Ramos (cell line): ENCODE measurements around the gene CCNI.
"Not testable (repeated sequence)": the region's sequence is repeated elsewhere in the genome, so short reads cannot be mapped to it uniquely, and the experiment has no call there.

Source experiments
- in situ Hi-C: fragments of 300-500 bp; cut with MboI; formaldehyde crosslinking; loops from one replicate; pipeline ENCODE4 v1.14.3; 2022; ENCODE audit warnings: low sequenced_read_pairs; ENCODE audit not compliant: unreplicated experiment

Gene CCNI

DNA sequence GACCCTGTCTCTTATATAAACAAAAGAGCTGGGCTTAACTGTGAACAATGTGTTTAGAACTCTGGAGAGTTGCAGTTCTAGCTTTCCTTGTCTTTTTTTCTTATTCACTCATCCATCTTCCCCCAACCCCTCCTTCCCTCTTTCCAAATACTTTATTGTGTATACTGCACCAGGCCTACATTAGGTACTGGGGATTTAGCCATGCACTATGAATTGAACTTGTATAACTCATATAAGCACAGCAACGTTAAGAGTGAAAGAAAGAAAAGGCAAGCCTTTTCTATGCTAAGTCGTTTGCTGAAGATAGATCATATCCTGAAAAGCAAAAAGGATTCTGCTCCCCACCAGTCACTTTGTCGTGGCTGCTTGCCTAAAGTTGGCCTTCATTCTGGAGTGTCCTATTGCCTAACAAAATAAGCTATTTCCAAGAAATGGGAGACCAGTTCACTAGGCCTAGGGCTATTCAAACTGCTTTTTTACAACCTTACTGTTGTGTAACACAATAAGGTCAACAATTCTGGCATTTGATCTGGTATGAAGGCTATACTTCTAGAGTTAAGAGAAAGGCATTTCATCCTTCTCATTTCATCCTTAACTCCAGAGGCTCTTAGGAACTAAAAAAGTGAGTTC lies 32.2 kb downstream of the CCNI start:
- in situ Hi-C loops, result no loop called here

DNA sequence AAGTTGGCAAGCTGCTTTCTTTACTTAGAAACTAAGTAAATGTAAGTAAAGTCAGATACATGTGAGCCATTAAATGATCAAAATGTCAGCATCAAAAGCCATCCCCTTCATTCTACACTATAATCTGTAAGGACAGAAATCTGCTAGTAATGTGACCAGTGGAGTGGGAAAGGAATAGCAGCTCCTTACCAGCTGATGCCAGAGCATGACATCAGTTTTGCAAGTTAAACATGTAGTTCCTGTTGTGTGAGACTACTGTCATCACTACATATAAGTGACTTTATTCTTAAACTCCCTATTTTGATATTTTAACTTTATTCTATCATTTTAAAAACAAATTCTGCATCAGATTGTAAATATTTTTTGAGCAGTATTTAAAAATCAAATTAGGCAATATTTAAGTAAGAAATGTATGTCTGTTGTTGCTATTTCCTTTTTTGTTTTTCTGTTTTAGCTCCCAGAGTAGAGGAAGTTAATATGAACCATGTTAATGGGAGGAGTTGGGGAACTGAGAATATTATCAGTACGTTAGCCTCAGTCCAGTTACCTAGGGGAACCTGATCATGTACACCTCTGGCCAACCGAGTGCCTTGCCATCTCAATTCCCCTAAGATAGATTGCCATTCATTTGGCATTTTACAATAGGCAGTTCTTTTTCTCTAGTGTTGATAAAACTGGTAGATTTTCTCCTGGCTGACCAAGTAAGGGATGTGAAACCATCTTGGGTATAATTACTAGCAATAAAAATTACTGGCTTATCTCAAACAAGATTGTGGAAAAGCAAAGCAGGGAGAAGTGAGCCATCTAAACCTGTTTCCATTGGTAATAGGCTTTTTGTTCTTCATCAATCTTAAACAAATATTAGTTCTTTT lies 34.7 kb downstream of the CCNI start:
- in situ Hi-C loops, result no loop called here

DNA sequence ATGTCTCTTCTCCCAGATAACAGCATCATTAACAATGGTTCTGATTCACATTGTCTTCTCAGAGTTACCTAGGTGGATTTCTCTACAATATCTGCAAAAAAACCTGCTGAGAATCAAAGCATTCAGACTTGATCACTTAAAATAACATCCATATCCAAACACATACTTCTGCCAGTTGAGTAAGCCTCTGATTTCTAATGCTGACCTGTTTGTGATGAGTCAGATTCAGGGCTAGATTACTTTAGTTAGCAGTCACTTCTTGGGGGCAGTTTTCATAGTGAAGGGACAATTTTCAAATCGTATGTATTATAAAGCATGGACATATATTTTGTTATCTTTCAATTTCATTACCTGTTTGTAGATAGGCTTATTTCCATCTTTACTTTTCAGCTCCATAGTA lies 35.5 kb downstream of the CCNI start:
- in situ Hi-C loops, result no loop called here

DNA sequence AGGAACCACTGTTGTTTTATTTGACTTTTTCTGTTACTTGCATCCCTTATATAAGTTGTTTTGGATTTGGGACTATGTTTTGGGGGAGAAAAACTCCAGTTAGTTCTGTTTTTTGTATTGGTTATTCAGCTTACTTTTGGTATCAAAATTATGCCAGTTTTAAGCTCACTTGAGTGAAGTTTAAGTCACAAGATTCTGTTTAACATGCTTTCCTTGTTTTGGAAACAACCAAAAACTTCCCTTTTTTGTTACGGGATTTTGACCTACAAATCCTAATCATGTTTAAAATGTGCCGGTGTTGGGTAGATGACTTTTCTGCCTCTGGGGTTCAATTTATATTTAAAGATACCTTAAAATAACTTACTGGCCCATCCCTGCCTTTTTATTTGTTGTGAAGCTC lies 36.0 kb downstream of the CCNI start:
- in situ Hi-C loops, result no loop called here

DNA sequence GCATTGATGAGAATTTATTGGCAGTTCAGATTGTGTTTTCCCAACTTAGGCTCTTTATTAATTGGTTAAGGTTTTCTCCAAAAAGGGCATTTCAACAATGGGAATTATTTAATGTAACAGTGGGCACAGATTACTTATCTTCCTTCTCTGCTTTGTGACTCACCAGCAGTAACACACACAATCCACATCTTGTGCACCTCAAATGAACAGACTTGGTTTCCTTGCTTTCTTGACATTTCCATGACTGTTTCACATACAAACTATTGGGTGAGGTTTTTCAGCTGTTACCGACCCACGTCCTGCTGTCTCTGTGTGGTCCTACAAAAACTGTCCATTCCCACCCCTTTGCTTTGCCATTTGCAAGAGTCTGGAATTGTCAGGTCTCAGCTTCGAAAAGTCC lies 38.1 kb downstream of the CCNI start:
- in situ Hi-C loops, result no loop called here

DNA sequence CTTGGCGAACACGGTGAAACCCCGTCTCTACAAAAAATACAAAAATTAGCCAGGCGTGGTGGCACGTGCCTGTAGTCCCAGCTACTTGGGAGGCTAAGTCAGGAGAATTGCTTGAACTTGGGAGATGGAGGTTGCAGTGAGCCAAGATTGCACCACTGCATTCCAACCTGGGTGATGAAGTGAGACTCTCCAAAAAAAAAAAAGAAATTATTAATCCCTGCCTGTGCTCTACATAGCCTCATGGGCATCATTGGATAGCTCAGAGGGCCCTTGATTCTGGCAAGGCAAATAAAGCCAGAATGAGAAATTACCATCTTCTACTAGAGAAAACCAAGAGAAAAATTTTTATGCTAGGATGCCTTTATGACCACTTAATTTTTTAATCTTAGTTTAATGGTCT lies 38.6 kb downstream of the CCNI start:
- in situ Hi-C loops, result not testable (repeated sequence)

DNA sequence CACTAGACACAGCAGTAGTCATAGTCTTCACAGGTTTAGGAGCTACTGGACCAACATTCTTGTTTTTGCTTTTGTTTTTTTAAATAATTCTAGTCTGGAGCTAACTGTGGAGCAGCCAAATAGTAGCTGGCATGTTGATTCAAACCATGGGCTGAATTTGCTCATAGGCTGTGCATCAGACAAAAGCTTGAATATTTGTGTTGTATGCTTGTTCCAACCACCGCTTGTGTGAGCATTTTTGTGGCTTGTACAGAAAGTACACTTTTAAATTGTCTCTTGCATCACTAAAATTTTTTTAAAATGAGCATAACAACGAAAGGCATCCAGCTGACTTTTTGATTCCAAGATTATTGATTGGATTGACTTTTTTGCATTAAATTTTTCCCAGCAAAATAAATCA lies 39.6 kb downstream of the CCNI start:
- in situ Hi-C loops, result no loop called here

DNA sequence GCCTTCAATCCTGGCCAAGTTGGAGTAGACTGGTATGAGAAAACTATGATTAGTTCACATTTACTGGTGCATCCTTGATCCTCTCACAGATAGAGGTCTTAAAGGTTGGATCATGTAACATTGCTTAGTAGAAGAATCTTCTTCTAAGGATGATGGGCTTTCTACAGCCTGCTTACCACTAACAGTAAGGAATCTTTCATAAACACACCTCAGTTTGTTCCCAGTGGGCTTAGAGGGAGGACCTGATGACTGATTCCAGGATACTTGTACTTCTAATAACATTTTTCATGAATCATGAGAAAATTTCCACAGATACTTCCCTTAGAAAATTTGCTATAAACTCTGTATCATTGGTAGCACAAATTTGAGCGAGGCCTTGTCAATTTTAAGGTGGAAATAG lies 40.6 kb downstream of the CCNI start:
- in situ Hi-C loops, result no loop called here

DNA sequence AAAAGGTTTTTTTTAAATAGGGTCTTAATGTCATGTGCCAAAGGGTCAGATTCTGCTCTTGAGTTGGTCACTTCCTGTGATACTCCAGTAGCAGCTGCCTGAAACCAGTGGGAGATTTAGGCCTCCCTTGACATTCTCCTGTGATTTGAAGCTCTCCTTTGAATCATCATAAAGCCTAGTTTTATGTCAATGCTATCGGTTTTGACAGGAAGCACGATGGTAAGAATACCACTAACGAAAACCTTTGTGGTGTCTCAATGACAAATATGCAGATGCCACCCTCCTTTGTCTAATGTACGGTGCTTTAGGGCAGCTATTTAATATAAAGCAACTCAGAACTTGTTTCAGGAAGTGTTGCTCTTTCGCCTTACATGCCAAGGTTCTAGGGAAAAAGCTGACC lies 44.2 kb downstream of the CCNI start:
- in situ Hi-C loops, result no loop called here

DNA sequence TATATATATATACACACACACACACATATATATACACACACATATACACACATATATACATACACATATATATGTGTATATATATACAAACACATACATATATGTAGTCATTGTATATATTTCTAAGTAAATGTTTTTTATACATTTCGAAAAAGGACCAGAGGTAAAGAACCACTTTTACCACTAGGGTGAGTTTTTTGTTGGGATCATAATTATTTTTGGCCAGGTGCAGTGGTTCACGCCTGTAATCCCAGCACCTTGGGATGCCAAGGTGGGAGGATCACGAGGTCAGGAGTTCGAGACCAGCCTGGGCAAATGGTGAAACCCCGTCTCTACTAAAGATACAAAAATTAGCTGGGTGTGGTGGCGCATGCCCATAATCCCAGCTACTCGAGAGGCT lies 46.0 kb downstream of the CCNI start:
- in situ Hi-C loops, result not testable (repeated sequence)

DNA sequence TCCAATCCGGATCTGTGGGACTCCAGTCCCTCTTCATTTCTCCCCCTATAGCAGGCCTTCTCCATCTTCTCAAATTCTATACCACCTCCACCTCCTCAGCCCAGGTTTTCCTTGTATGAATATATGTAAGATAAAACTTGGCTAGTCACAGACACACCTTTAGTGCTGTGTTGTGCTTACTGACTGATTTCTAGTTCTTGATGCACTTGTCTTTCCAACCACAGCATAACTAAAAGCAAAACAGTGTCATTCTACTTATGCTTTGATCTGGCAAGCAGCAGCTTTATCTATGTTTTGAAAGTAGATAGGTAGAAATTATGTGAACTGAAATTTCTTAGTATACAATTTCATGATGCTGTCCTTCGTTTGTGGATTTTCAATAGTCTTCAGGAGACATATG lies 47.5 kb downstream of the CCNI start:
- in situ Hi-C loops, result no loop called here

DNA sequence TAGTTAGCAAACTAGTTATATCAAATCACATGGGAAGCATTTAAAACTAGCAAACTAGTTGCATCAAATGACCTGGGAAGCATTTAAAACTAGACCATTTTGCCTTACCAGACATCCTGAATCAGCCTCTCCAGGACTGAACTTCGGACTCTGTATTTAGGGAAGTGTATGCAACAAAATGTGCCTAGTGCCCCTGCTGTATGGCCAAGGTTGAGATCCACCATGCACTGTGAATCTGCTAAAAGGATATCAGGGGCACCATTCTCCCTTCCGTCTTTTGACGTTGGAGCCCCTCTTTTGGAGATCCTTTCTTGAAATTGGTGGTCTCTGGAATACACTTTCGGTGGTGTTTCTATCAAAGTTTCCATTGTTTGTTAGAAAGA lies 49.5 kb downstream of the CCNI start:
- in situ Hi-C loops, result no loop called here

DNA sequence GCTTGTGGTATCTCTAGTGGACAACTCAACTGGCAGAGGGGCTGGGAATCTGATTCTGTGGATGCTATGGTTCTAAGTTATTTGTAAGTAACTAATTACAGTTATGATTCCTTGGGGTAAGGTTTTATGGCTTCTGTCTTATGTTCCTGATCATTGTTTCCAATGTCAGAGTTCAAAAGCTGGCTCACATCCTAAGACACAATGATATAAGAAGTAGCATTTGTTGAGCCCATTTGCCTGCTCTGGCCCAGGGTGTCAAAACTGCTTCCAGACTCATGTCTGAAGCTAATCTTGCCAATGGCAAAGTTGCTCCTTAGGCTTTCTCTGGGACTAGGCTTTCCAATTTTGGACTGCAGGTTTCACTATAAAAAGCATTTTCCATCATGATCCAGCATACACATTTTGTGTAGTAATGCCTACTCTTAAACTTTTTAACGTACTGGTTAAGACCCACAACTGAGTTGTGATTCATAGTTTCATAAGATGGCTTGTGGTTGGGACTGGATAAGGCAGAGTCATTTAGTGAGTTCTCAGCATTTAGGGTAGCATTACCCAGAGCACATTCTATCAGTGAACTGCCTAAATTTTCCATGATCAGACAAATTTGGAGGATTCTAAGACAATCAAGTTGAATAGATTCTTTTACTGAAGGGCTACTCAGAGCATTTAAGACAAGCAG lies 50.0 kb downstream of the CCNI start:
- in situ Hi-C loops, result no loop called here

DNA sequence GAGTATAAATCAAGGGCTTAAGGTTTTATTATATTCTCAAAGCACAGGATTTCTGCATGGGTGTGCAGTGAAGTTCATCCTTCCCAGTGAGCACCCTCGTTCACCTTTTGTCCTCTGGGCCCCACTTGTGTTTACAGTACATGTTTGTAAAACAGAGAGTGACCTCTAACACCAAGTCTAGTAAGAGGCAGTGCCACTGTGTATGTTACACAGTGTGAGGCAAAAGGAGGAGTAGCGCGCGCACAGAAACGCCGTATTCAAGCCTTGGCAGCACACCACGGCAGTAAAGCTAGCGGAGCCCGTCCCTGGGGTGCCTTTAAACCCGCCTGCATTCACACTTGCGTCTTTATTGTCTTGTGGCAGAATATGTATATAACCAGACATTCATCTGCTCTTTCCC lies 51.9 kb downstream of the CCNI start:
- in situ Hi-C loops, result no loop called here

DNA sequence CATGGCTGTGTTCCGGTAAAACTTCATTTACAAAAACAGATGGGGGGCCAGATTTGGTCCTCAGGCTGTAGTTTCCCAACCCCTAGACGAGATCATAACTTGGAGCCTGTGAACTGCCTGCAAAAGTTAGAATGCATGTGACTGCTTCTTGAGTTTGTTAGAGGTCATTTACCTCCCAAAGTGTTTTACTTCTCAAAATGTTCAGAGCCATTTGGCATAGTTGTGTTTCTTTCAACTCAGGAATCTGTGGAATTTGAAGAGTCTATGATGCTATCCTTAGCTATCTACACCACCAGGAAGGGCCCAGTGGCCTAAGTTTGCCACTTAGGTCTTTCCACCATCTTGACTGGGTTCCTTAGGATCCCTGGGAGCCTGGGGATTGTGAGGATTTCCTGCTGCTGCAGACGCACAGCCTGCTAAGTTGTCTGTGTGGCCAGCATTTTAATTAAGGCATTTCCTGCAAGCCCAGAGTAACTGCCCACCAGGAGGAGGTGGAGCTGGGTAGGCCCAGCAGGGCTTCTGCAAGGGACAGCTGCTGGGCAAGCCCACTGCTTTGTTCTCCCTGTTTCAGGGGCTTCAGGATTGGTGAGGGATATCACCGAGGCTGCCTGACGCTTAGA lies 53.1 kb downstream of the CCNI start:
- in situ Hi-C loops, result no loop called here

DNA sequence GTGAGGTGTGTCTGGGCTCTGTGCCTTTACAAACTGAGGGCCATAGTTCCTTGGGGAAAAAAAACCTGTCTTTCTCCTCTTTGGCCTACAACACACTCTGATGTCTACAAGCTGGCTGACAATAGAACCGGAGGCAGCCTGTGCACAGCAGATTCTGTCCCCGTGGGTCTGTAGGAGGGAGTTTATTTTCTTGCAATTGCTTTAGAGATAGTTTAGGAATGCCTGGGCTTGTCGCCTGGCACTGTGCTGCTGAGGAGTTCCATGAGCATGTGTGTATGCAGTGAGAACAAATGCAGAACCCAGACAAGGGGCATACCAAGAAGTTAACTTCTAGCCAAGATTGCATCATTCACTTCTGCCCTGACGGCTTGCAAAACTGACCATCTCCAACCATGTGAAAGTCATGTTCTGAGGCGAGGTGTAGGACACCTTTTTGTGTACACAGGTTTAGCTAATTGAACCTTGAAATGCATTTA lies 54.1 kb downstream of the CCNI start:
- in situ Hi-C loops, result no loop called here

DNA sequence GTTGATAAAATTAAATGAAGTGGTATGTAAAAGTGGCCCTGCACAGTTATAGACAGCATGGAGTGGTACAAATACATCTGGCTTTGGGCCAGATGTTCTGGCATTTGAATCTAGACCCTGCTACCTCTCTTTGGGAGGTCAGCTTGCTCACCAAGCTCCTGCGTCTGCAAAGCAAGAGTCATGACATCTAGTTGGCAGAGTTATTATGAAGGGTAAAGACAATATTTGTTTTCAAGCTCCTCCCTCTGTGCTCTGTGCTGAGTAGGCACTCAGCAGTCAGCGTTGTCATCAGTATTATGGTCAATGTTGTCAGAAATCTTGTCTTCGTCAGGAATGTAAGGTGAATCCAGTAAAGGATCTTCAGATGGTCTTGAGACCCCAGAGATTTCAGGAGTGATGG lies 55.8 kb downstream of the CCNI start:
- in situ Hi-C loops, result no loop called here

DNA sequence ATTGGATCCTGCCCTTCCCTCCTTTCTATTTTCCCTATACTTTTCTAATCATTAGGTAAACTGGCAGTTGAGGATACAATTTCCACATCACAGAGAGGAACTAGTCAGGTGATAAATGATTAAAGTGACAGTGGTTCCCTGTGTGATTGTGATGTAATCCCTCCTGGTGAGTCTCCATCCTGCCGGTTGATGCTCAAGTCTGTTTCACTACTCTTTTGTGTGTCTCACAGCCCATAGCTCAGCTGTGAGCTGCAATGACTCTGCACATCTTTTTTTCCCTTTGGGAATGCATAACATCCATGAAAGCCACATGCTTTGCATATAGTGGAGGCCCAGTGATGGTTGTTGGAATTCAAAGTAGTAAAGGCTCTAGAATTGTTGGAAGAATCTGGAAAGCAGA lies 60.4 kb downstream of the CCNI start:
- in situ Hi-C loops, result no loop called here

DNA sequence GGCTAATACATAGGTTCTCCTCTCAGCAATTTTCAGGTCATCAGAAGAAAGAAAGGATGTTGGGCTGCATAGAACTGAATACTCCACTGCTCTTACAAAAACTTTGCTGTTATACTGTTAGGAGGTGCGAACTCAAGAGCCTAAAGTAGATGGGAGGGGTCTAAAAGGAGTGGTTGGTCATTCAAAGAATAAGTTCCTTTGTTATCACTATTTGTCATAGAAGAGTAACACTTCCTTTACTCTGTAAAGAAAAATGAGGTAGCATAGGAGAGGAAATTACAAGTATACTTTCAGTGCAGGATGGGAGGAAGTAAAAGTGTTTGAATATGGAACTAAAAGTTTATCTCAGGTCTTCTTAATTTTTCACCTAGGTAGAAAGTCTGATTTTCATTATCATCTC lies 61.5 kb downstream of the CCNI start:
- in situ Hi-C loops, result no loop called here

DNA sequence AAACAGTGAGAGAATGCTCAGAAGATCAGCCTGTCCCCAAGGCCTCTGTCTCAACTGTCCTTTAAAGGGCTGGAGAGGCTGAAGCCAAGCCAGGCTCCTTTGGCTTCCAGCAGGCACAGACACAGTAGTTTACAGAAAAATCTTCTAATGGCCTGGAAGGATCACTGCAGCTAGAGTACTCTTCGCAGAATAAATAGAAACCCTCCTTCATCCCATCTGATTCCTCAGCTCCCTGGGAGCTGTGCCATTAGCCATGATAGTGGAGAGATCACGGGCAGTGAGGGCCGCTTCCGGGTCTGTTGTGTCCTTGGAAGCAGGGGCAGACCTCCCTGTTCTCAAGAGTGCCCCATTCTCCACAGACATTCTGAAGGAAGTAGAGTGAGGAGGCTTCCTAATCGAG lies 63.1 kb downstream of the CCNI start:
- in situ Hi-C loops, result no loop called here

DNA sequence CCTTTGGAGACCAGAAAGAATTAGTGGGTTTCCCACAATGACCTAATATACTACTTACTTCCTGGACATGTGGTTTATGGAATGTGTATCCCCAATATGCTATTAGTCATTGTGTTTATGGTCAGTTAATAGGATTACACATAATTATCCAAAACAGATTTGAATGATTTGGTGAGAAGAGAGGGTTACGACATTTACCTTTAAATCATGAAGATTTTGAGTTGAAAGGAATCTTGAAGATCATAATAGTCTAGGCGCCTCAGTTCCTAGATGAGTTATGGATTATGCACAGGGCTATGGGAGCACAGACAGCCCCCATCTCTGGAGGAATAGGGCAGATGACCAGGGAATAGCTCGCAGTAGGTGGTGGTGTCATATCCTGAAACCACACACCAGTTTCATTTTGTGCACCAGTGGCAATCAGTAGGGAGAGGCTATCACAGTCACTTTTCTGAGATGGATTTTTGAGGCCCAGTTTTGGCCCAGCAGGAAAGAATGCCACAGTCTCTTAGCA lies 64.9 kb downstream of the CCNI start:
- in situ Hi-C loops, result no loop called here
